ENCODE results near the gene NIPAL3. TPM values are rescaled to one million over a fixed set of nuclear protein-coding genes. Genes with fewer than 3 reads are reported as not detected.

NIPAL3 gene
- total RNA-seq, 3 donors from 2014 or later (not counting 1 experiment from before 2014, with no cell fraction given), result 16.6 to 31.9 (median 29.4) TPM

DNA sequence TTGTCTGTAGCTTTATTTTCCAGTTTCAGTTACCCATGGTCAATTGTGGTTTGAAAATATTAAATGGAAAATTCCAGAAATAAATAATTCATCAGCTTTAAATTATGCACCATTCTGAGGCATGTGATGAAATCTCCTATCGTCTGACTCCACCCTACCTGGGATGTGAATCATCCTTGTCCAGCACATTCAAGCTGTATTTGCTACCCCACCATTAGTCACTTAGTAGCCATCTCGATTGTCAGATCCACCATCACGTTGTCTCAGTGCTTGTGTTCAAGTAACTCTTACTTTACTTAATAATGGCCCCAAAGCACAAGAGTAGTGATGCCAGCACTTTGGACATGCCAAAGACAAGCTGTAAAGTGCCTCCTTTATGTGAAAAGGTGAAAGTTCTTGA, 6.1 kb upstream of the NIPAL3 start:
- Mint-ChIP-seq H3K9me3 (no peaks in the 10 kb centered on the region), H3K36me3 (no peaks in the 10 kb centered on the region), H3K4me3 (no peak overlapping the region), H3K27me3 (ENCODE audit: low read depth in 2 of 2) (peaks cover 3 to 31% of the 10 kb centered on the region in 2 donors), H3K4me1 (peaks cover 10 to 13% of the 10 kb centered on the region in 2 donors), H3K27ac (no peak overlapping the region)
- H3K9me3 ChIP-seq (ENCODE audit: control insufficient read depth, insufficient read depth, low read length), result no peaks in the 10 kb centered on the region
- 88% methylated on average over 3 of the region's 3 CpGs for WGBS (ENCODE audit: insufficient coverage)
- TF ChIP-seq, protein P1, sequence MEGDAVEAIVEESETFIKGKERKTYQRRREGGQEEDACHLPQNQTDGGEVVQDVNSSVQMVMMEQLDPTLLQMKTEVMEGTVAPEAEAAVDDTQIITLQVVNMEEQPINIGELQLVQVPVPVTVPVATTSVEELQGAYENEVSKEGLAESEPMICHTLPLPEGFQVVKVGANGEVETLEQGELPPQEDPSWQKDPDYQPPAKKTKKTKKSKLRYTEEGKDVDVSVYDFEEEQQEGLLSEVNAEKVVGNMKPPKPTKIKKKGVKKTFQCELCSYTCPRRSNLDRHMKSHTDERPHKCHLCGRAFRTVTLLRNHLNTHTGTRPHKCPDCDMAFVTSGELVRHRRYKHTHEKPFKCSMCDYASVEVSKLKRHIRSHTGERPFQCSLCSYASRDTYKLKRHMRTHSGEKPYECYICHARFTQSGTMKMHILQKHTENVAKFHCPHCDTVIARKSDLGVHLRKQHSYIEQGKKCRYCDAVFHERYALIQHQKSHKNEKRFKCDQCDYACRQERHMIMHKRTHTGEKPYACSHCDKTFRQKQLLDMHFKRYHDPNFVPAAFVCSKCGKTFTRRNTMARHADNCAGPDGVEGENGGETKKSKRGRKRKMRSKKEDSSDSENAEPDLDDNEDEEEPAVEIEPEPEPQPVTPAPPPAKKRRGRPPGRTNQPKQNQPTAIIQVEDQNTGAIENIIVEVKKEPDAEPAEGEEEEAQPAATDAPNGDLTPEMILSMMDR (IDR thresholded peaks at IDR 0.05), result no peak
- H3K27ac ChIP-seq (ENCODE audit: low read length), result no peak overlapping the region
- H3K36me3 ChIP-seq (ENCODE audit: control insufficient read depth, insufficient read depth, low read length), result no peaks in the 10 kb centered on the region
- DNase-seq, result no peak
- H3K27me3 ChIP-seq (ENCODE audit: control insufficient read depth, insufficient read depth, low read length), result no peaks in the 10 kb centered on the region
- H3K4me3 ChIP-seq (ENCODE audit: low read length), result no peak overlapping the region
- ATAC-seq, result no peak
- H3K4me1 ChIP-seq (ENCODE audit: control insufficient read depth, insufficient read depth, low read length), result peaks cover 14% of the 10 kb centered on the region
- intact Hi-C loops (cut with micrococcal nuclease), result no loop called here

DNA sequence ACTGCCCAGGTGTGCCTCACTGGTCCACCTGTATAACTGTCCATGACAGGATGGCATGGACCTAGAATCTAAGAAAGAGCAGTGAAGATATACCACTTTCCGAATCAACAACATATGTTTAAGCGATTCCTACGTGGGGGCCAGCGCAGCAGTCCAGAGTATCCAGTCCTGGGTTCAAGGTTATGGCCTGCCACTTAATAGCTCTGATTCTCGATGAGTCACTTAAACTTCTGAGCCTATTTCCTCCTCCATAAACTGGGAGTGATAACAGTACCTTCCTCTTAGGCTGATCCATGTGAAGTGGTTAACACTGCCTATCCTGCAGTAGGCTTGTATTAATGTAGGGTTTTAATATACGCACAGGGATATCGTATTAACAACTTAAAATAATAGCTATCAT, 4.9 kb upstream of the NIPAL3 start:
- Mint-ChIP-seq H3K4me1 (peaks cover 21 to 24% of the 10 kb centered on the region in 2 donors), H3K27ac (no peak overlapping the region), H3K27me3 (ENCODE audit: low read depth in 2 of 2) (peaks cover 3 to 31% of the 10 kb centered on the region in 2 donors), H3K36me3 (no peaks in the 10 kb centered on the region), H3K9me3 (no peaks in the 10 kb centered on the region), H3K4me3 (no peak overlapping the region)
- H3K4me1 ChIP-seq (ENCODE audit: control insufficient read depth, insufficient read depth, low read length), result peaks cover 18% of the 10 kb centered on the region
- no peak for ATAC-seq
- TF ChIP-seq, protein P1 (IDR thresholded peaks at IDR 0.05), result no peak
- no peaks in the 10 kb centered on the region for H3K9me3 ChIP-seq (ENCODE audit: control insufficient read depth, insufficient read depth, low read length)
- H3K4me3 ChIP-seq (ENCODE audit: low read length), result no peak overlapping the region
- DNase-seq, result no peak
- WGBS (ENCODE audit: insufficient coverage), result 96% methylated on average over 4 of the region's 7 CpGs
- no peaks in the 10 kb centered on the region for H3K27me3 ChIP-seq (ENCODE audit: control insufficient read depth, insufficient read depth, low read length)
- no peak overlapping the region for H3K27ac ChIP-seq (ENCODE audit: low read length)
- H3K36me3 ChIP-seq (ENCODE audit: control insufficient read depth, insufficient read depth, low read length), result no peaks in the 10 kb centered on the region
- intact Hi-C loops (cut with micrococcal nuclease), result no loop called here

DNA sequence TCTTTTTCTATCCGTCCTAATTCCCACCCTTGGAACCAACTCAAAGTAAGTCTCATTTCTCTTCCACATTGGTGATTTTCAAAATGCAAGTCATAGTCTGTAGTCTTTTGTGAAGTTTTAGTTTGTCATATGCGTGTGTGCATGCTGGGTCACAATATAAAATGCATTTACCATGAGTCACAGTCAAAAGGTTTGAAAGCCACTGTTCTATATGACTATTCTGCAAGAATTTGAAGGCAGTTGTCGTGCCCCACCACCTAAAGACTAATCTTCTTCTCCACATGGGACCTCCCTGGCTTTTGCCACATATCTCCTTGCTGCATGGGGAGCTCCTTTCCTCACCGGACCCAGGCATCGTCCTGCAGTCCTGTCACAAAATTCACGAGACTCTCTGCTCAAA, 3.6 kb upstream of the NIPAL3 start:
- intact Hi-C loops (cut with micrococcal nuclease), result no loop called here
- Mint-ChIP-seq H3K4me3 (no peak overlapping the region), H3K27ac (no peak overlapping the region), H3K36me3 (no peaks in the 10 kb centered on the region), H3K4me1 (peaks cover 33 to 36% of the 10 kb centered on the region in 2 donors), H3K9me3 (no peaks in the 10 kb centered on the region), H3K27me3 (ENCODE audit: low read depth in 2 of 2) (peaks cover 1 to 24% of the 10 kb centered on the region in 2 donors)
- Histone ChIP-seq H3K4me1 (ENCODE audit: control insufficient read depth, insufficient read depth, low read length) (peaks cover 29% of the 10 kb centered on the region), H3K4me3 (ENCODE audit: low read length) (no peak overlapping the region), H3K9me3 (ENCODE audit: control insufficient read depth, insufficient read depth, low read length) (no peaks in the 10 kb centered on the region), H3K27me3 (ENCODE audit: control insufficient read depth, insufficient read depth, low read length) (no peaks in the 10 kb centered on the region), H3K27ac (ENCODE audit: low read length) (no peak overlapping the region), H3K36me3 (ENCODE audit: control insufficient read depth, insufficient read depth, low read length) (no peaks in the 10 kb centered on the region)
- WGBS (ENCODE audit: insufficient coverage), result 93% methylated on average over 5 of the region's 6 CpGs
- DNase-seq (no peak), ATAC-seq (no peak)
- TF ChIP-seq, protein P1 (IDR thresholded peaks at IDR 0.05), result no peak

DNA sequence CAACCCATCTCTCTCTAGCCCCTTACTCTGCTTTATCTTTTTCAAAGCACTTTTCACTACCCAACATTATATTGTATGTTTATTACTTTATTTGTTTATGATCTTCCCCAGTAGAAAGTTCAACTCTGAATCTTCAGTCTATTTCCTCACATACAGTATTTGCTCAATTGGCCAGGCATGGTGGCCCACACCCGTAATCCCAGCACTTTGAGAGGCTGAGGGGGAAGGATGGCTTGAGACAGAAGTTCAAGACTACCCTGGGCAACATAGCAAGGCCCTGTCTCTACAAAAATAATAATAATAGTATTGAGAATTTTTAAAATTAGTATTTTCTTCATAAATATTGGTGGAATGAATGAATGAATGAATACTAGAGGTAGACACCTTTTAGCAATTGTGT, 3.2 kb upstream of the NIPAL3 start:
- H3K4me1 Mint-ChIP-seq, result peaks cover 38 to 41% of the 10 kb centered on the region in 2 donors
- H3K36me3 Mint-ChIP-seq, result no peaks in the 10 kb centered on the region
- Histone ChIP-seq H3K36me3 (ENCODE audit: control insufficient read depth, insufficient read depth, low read length) (no peaks in the 10 kb centered on the region), H3K27me3 (ENCODE audit: control insufficient read depth, insufficient read depth, low read length) (no peaks in the 10 kb centered on the region), H3K9me3 (ENCODE audit: control insufficient read depth, insufficient read depth, low read length) (no peaks in the 10 kb centered on the region), H3K4me1 (ENCODE audit: control insufficient read depth, insufficient read depth, low read length) (peaks cover 32% of the 10 kb centered on the region), H3K4me3 (ENCODE audit: low read length) (no peak overlapping the region), H3K27ac (ENCODE audit: low read length) (no peak overlapping the region)
- H3K27ac Mint-ChIP-seq, result no peak overlapping the region
- H3K9me3 Mint-ChIP-seq, result no peaks in the 10 kb centered on the region
- H3K4me3 Mint-ChIP-seq, result peak overlapping the region; percentile 88
- intact Hi-C loops (cut with micrococcal nuclease), result no loop called here
- H3K27me3 Mint-ChIP-seq (ENCODE audit: low read depth in 2 of 2), result peaks cover 0 to 20% of the 10 kb centered on the region in 2 donors
- DNase-seq, result no peak
- WGBS (ENCODE audit: insufficient coverage), result no CpG with 5 or more reads among the region's 1 CpG
- TF ChIP-seq, protein P1 (IDR thresholded peaks at IDR 0.05), result no peak
- ATAC-seq, result no peak

Measured in natural killer cell (primary cell).